Prostate gland (tissue), 2 donors: ENCODE data around the gene SDC1. TPM values are rescaled to one million over a fixed set of nuclear protein-coding genes. Genes with fewer than 3 reads are reported as not detected.
A peak's percentile ranks its signal among the peaks of the same experiment; 100 is the strongest.

Experiments
- DNase-seq: peaks from one replicate; pipeline ENCODE4 v3.0.0-alpha.2; 2019; ENCODE audit warnings: low spot score
- H3K27ac ChIP-seq, 2 donors: fragments of 200-600 bp; sonication (generic); 2 replicates each; pipeline ENCODE4 v1.5.1; 2017 to 2019
- H3K27me3 ChIP-seq: fragments of 200-600 bp; sonication (generic); replicated peaks from 2 replicates; pipeline ENCODE4 v1.5.1; 2019; ENCODE audit not compliant: insufficient read depth
- H3K36me3 ChIP-seq, 2 donors: fragments of 200-600 bp; sonication (generic); 1 replicate in 1 of 2; 2 replicates in 1 of 2; pipeline versions ENCODE4 v1.5.1 to v1.8.1; 2017 to 2019
- H3K4me1 ChIP-seq: fragments of 200-600 bp; sonication (generic); replicated peaks from 2 replicates; pipeline ENCODE4 v1.5.1; 2019
- H3K4me3 ChIP-seq, 2 donors: fragments of 200-600 bp; sonication (generic); 2 replicates each; pipeline ENCODE4 v1.5.1; 2017 to 2019
- H3K9me3 ChIP-seq: fragments of 200-600 bp; sonication (generic); 2 replicates; pipeline ENCODE4 v1.5.1; 2017
- CTCF ChIP-seq, 4 experiments: fragments of 200-600 bp in 2 of 4; fragments of 450-650 bp in 2 of 4; sonication (generic) in 2 of 4; IDR thresholded peaks; 1 replicate in 3 of 4; 2 replicates in 1 of 4; pipeline ENCODE4 v1.5.1; 2016 to 2019; ENCODE audit warnings: antibody characterized with exemption in 4 of 4, mild to moderate bottlenecking in 2 of 4, moderate library complexity in 2 of 4
- POLR2A ChIP-seq: fragments of 450-650 bp; IDR thresholded peaks from one replicate; pipeline ENCODE4 v1.6.1; 2016; ENCODE audit warnings: antibody characterized with exemption, mild to moderate bottlenecking
- POLR2AphosphoS5 ChIP-seq: sonication (generic); formaldehyde crosslinking; IDR thresholded peaks from one replicate; pipeline ENCODE4 v1.6.1; 2017; ENCODE audit warnings: antibody characterized with exemption
- WGBS: methylation state at CpG from one replicate; pipeline ENCODE4 v1.1.5; 2018; 5-methylcytosine and 5-hydroxymethylcytosine counted together
- intact Hi-C: fragments of 100-400 bp; cut with DNase I; formaldehyde crosslinking; loops from one replicate; pipeline ENCODE4 v1.14.2; 2022
- total RNA-seq, 2 donors: library from RNA; depleted of rRNA; stranded (reverse); fragments of >200 nt; gene quantifications; one replicate each; pipeline ENCODE4 v1.1.0, GENCODE V29; 2016

SDC1 gene
- total RNA-seq, 2 donors from 2014 or later: 103 to 167 TPM

DNA sequence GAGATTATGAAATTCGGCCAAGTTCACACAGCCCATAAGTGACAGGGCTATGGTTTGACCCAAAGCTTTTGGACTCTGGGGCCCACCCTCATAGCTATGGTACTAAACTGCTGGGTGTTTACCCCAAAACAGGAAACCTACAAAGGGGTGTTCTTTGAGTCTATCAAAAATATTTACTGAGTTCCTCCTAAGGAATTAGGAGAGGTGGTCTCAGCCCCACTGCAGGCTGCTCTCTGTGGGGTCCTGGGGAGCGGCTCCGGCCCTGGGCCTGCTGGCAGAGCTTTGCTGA, 45.5 kb downstream of the SDC1 start:
- Histone ChIP-seq H3K27ac (peak overlapping the region; percentile 40 to 56), H3K4me1 (peaks cover 2% of the 10 kb centered on the region), H3K9me3 (no peaks in the 10 kb centered on the region), H3K27me3 (no peaks in the 10 kb centered on the region), H3K4me3 (no peak overlapping the region), H3K36me3 (no peaks in the 10 kb centered on the region)
- intact Hi-C loops: no loop called here
- 40% methylated on average over 3 of the region's 3 CpGs for WGBS
- no peak for TF ChIP-seq POLR2AphosphoS5
- TF ChIP-seq POLR2A: no peak
- no peak for TF ChIP-seq CTCF (IDR thresholded peaks at IDR 0.05)
- DNase-seq: no peak

DNA sequence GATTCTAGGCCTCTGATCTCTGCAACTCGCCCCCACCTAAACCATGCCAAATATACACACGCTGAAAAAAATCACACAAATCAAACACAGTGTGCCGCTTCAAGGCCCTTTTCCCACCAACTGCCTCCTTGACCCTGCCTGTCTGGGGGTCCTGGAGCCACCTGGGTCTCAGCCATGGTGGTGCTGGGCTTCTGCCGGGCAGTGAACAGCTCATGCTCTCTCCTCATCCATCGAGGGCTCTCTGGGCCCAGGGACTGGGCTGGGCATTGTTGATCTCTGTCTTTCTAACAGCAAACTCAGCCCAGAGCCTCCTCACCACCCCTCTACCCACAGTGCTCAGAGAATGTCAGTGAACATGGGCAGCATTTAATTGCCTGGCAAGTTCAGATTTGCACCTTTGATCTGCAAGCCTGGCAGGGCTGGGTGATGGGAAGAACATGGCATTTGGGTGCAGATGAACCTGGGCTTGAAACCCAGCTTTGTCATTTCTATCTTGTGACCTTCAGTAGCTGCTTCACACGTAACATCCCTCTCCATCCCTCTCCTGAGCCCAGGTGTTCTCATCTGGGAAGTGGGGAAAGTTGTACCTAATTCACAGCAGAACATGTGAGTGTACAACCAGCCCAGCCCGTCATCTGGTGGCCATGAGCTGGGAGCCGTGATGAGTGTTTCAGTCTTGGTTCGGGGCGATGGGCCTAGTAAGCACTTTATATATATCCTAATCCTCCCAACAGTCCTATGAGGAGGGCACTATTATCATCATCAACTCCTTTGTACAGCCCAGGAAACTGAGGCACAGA, 46.1 kb downstream of the SDC1 start:
- Histone ChIP-seq H3K4me1 (no peaks in the 10 kb centered on the region), H3K4me3 (no peak overlapping the region), H3K27ac (peak overlapping the region; percentile 40 to 56), H3K9me3 (no peaks in the 10 kb centered on the region), H3K36me3 (no peaks in the 10 kb centered on the region), H3K27me3 (no peaks in the 10 kb centered on the region)
- 65% methylated on average over 10 of the region's 10 CpGs for WGBS
- intact Hi-C loops: no loop called here
- DNase-seq: no peak
- TF ChIP-seq POLR2A: no peak
- no peak for TF ChIP-seq CTCF (IDR thresholded peaks at IDR 0.05)
- no peak for TF ChIP-seq POLR2AphosphoS5

DNA sequence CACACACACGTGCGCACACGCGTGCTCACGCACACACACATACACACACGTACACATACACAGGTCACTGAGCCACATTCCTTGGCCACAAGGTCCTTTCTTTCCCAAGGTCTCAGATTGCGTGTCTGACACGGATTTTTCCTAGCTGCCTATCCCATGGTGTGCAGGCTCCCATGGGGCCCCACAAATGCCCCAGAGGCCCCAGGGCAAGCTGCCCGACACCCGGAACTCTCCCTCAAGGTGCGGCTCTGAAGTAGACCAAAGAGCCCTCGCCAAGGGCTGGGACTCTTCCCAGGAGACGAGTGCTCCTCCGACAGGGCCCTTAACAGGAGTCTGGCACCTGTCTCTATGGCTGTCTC, 46.7 kb downstream of the SDC1 start:
- Histone ChIP-seq H3K4me3 (no peak overlapping the region), H3K9me3 (no peaks in the 10 kb centered on the region), H3K36me3 (no peaks in the 10 kb centered on the region), H3K4me1 (no peaks in the 10 kb centered on the region), H3K27ac (peak overlapping the region in 1 of 2 donors; percentile 12), H3K27me3 (no peaks in the 10 kb centered on the region)
- DNase-seq: no peak
- intact Hi-C loops: no loop called here
- TF ChIP-seq POLR2AphosphoS5 (no peak), POLR2A (no peak), CTCF (IDR thresholded peaks at IDR 0.05) (no peak)
- 62% methylated on average over 14 of the region's 14 CpGs for WGBS

DNA sequence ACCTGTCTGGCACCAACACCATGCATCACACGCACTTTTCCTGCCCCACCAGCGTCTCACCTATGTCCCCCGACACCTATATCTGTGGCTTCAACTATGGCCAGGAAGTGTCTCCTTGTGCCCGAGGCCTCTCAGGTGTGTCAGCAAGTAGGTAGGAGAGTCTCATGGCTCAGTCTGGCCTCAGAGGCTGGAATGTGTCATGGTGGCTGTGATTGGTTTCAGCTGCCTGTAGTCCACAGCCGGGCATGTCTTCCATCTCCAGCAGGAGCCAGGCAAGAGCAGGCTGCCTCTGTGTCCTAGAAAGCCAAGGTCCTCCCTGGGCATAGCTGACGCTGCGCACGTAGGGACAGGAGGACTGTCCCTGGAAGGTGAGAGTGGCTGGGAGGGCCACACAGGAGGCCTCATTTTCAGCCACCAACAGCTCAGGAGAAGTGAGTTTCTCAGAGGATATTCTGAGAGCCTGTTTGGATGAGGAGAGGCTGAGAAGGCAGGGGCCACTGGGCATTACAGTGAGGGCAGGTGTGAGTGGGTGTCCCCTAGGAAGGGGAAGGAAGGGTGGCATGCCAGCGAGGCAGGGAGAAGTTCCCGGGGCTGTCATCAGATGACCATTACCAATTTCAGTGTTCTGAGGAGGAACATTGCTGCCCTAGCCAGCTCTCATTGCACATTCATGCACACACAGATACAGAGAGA, 47.2 kb downstream of the SDC1 start:
- intact Hi-C loops: no loop called here
- Histone ChIP-seq H3K4me1 (no peaks in the 10 kb centered on the region), H3K27ac (no peak overlapping the region), H3K9me3 (no peaks in the 10 kb centered on the region), H3K4me3 (no peak overlapping the region), H3K36me3 (no peaks in the 10 kb centered on the region), H3K27me3 (no peaks in the 10 kb centered on the region)
- no peak for TF ChIP-seq POLR2AphosphoS5
- TF ChIP-seq POLR2A: no peak
- TF ChIP-seq CTCF (IDR thresholded peaks at IDR 0.05): no peak
- 94% methylated on average over 10 of the region's 10 CpGs for WGBS
- no peak for DNase-seq

DNA sequence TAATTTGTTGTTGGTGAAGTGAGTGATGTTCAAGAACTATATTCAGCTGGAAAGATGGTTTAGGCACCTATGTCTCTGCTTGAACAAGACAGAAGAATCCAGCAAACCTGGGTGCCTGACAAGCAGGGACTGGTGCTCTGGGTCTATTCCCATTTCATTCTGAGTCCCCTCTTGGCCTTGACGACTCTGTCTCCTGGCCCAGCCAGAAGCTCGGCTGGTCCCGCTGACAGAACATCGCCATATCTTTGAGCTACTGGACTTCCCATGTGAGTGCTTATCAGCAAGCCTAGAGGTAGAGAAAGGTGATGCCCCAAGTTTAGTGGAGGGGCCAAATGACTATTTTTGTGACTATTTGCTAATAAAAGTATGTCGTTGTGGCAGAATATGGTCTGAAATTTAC, 48.2 kb downstream of the SDC1 start:
- TF ChIP-seq POLR2AphosphoS5 (no peak), POLR2A (no peak), CTCF (IDR thresholded peaks at IDR 0.05) (no peak)
- intact Hi-C loops: no loop called here
- Histone ChIP-seq H3K4me3 (no peak overlapping the region), H3K4me1 (no peaks in the 10 kb centered on the region), H3K36me3 (no peaks in the 10 kb centered on the region), H3K27ac (no peak overlapping the region), H3K9me3 (no peaks in the 10 kb centered on the region), H3K27me3 (no peaks in the 10 kb centered on the region)
- 54% methylated on average over 5 of the region's 5 CpGs for WGBS
- no peak for DNase-seq
